K562 (cell line): ENCODE data around the gene HECW1. TPM values are rescaled to one million over a fixed set of nuclear protein-coding genes. Genes with fewer than 3 reads are reported as not detected.

ENCODE experiments used
- ELF2 ChIP-seq: fragments of 250-450 bp; sonication (Bioruptor Pico); IDR thresholded peaks from 2 replicates; pipeline ENCODE4 v1.5.0; 2021; ENCODE audit warnings: mild to moderate bottlenecking
- NFE2L1 ChIP-seq: fragments of 450-650 bp; IDR thresholded peaks from 2 replicates; pipeline ENCODE4 v1.6.1; 2016; ENCODE audit warnings: missing genetic modification characterization, low read depth, mild to moderate bottlenecking, missing compliant biosample characterization, moderate library complexity, borderline replicate concordance
- POLR2H ChIP-seq: IDR thresholded peaks from 2 replicates; pipeline ENCODE4 v1.6.1; 2016; ENCODE audit warnings: missing genetic modification characterization, low read depth, mild to moderate bottlenecking, control low read depth, missing compliant biosample characterization, moderate library complexity
- RBM22 ChIP-seq: fragments of 200-400 bp; formaldehyde crosslinking; IDR thresholded peaks from 2 replicates; pipeline ENCODE4 v1.6.1; 2018; ENCODE audit warnings: low read length, low read depth; ENCODE audit not compliant: poor library complexity, severe bottlenecking
- ZFX ChIP-seq: sonication (generic); formaldehyde crosslinking; IDR thresholded peaks from 2 replicates; pipeline ENCODE4 v1.8.0; 2022; ENCODE audit warnings: mild to moderate bottlenecking, missing genetic modification reagents, moderate library complexity
- ZNF217 ChIP-seq: sonication (generic); formaldehyde crosslinking; IDR thresholded peaks from 2 replicates; pipeline ENCODE4 v1.8.0; 2022; ENCODE audit warnings: mild to moderate bottlenecking, missing genetic modification reagents
- polyA plus RNA-seq, 8 experiments: library from polyadenylated mRNA; depleted of rRNA in 4 of 8; stranded (reverse) in 5 of 8; unstranded in 3 of 8; fragments of >200 nt; fragmentation: Nextera tagmentation in 2 of 8; fragmentation: Illumina TruSeq in 1 of 8; extraction: Ambion mirVana in 2 of 8; extraction: Trizol in 1 of 8; gene quantifications; 2 replicates each; pipeline versions ENCODE4 v1.2.1 to v1.2.3, GENCODE V29; 2011 to 2014; ENCODE audit warnings: inconsistent platforms in 1 of 8, missing spikeins in 1 of 8
- total RNA-seq, 7 experiments: library from RNA; depleted of rRNA in 6 of 7; stranded (reverse); fragments of >200 nt in 6 of 7; fragmentation: Illumina TruSeq in 2 of 7; extraction: Trizol in 2 of 7; gene quantifications; 2 replicates each; pipeline versions ENCODE4 v1.2.1 to v1.2.3, GENCODE V29; 2011 to 2021; ENCODE audit warnings: low replicate concordance in 1 of 7
- TF ChIP-seq, protein P1 (sequence below): fragments of 450-650 bp; IDR thresholded peaks from 2 replicates; pipeline ENCODE4 v1.6.1; 2016; ENCODE audit warnings: mild to moderate bottlenecking, moderate library complexity
- TF ChIP-seq, protein P2 (sequence below): sonication (generic); formaldehyde crosslinking; IDR thresholded peaks from 2 replicates; pipeline ENCODE4 v1.8.1; 2022; ENCODE audit warnings: missing genetic modification reagents

Gene HECW1
- total and polyA plus RNA-seq, 9 of the 15 experiments (the other 6 are each of a cell fraction or from before 2014, with no cell fraction given) = 0.07 to 0.31 (median 0.13) TPM; not detected in 4

DNA sequence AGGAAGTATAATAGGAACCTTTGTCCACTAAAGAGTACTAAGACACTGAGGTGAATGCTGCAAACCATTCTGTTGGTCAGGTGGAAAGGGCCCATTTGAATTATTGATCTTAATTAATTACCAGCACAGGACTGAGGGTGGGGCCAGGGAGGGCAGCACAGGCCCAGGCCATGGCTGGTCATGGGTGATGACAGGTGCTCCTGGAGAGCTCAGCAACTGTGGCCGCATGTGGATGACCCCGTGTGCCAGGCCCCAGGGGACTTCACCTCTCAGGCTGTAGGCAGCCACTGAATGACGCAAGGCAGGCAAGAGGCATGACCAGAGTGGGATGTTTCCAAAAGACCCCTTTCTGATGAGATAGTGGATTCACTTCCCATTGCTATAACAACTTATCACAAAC is 54.2 kb downstream of the HECW1 start (continued):
- TF ChIP-seq, protein P1, sequence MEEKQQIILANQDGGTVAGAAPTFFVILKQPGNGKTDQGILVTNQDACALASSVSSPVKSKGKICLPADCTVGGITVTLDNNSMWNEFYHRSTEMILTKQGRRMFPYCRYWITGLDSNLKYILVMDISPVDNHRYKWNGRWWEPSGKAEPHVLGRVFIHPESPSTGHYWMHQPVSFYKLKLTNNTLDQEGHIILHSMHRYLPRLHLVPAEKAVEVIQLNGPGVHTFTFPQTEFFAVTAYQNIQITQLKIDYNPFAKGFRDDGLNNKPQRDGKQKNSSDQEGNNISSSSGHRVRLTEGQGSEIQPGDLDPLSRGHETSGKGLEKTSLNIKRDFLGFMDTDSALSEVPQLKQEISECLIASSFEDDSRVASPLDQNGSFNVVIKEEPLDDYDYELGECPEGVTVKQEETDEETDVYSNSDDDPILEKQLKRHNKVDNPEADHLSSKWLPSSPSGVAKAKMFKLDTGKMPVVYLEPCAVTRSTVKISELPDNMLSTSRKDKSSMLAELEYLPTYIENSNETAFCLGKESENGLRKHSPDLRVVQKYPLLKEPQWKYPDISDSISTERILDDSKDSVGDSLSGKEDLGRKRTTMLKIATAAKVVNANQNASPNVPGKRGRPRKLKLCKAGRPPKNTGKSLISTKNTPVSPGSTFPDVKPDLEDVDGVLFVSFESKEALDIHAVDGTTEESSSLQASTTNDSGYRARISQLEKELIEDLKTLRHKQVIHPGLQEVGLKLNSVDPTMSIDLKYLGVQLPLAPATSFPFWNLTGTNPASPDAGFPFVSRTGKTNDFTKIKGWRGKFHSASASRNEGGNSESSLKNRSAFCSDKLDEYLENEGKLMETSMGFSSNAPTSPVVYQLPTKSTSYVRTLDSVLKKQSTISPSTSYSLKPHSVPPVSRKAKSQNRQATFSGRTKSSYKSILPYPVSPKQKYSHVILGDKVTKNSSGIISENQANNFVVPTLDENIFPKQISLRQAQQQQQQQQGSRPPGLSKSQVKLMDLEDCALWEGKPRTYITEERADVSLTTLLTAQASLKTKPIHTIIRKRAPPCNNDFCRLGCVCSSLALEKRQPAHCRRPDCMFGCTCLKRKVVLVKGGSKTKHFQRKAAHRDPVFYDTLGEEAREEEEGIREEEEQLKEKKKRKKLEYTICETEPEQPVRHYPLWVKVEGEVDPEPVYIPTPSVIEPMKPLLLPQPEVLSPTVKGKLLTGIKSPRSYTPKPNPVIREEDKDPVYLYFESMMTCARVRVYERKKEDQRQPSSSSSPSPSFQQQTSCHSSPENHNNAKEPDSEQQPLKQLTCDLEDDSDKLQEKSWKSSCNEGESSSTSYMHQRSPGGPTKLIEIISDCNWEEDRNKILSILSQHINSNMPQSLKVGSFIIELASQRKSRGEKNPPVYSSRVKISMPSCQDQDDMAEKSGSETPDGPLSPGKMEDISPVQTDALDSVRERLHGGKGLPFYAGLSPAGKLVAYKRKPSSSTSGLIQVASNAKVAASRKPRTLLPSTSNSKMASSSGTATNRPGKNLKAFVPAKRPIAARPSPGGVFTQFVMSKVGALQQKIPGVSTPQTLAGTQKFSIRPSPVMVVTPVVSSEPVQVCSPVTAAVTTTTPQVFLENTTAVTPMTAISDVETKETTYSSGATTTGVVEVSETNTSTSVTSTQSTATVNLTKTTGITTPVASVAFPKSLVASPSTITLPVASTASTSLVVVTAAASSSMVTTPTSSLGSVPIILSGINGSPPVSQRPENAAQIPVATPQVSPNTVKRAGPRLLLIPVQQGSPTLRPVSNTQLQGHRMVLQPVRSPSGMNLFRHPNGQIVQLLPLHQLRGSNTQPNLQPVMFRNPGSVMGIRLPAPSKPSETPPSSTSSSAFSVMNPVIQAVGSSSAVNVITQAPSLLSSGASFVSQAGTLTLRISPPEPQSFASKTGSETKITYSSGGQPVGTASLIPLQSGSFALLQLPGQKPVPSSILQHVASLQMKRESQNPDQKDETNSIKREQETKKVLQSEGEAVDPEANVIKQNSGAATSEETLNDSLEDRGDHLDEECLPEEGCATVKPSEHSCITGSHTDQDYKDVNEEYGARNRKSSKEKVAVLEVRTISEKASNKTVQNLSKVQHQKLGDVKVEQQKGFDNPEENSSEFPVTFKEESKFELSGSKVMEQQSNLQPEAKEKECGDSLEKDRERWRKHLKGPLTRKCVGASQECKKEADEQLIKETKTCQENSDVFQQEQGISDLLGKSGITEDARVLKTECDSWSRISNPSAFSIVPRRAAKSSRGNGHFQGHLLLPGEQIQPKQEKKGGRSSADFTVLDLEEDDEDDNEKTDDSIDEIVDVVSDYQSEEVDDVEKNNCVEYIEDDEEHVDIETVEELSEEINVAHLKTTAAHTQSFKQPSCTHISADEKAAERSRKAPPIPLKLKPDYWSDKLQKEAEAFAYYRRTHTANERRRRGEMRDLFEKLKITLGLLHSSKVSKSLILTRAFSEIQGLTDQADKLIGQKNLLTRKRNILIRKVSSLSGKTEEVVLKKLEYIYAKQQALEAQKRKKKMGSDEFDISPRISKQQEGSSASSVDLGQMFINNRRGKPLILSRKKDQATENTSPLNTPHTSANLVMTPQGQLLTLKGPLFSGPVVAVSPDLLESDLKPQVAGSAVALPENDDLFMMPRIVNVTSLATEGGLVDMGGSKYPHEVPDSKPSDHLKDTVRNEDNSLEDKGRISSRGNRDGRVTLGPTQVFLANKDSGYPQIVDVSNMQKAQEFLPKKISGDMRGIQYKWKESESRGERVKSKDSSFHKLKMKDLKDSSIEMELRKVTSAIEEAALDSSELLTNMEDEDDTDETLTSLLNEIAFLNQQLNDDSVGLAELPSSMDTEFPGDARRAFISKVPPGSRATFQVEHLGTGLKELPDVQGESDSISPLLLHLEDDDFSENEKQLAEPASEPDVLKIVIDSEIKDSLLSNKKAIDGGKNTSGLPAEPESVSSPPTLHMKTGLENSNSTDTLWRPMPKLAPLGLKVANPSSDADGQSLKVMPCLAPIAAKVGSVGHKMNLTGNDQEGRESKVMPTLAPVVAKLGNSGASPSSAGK = no peak
- TF ChIP-seq ELF2 (CRISPR knock-in tag) (no peak), NFE2L1 (tag) (no peak), RBM22 (no peak), ZNF217 (CRISPR knock-in tag) (no peak), POLR2H (tag) (no peak), ZFX (CRISPR knock-in tag) (no peak)
- TF ChIP-seq, protein P2, sequence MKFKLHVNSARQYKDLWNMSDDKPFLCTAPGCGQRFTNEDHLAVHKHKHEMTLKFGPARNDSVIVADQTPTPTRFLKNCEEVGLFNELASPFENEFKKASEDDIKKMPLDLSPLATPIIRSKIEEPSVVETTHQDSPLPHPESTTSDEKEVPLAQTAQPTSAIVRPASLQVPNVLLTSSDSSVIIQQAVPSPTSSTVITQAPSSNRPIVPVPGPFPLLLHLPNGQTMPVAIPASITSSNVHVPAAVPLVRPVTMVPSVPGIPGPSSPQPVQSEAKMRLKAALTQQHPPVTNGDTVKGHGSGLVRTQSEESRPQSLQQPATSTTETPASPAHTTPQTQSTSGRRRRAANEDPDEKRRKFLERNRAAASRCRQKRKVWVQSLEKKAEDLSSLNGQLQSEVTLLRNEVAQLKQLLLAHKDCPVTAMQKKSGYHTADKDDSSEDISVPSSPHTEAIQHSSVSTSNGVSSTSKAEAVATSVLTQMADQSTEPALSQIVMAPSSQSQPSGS (CRISPR knock-in tag) = no peak
